Suprapubic skin (tissue), 4 donors: ENCODE data around the gene CCDC138. TPM values are rescaled to one million over a fixed set of nuclear protein-coding genes. Genes with fewer than 3 reads are reported as not detected.

Experiments used
- DNase-seq, 2 donors: peaks; one replicate each; pipeline ENCODE4 v3.0.0-alpha.2; 2019; ENCODE audit warnings: low spot score in 2 of 2
- H3K27ac ChIP-seq: fragments of 200-600 bp; sonication (generic); one replicate; pipeline ENCODE4 v1.5.1; 2019
- H3K27me3 ChIP-seq: fragments of 200-600 bp; sonication (generic); one replicate; pipeline ENCODE4 v1.5.1; 2019
- H3K36me3 ChIP-seq: fragments of 200-600 bp; sonication (generic); one replicate; pipeline ENCODE4 v1.5.1; 2019
- H3K4me1 ChIP-seq: fragments of 200-600 bp; sonication (generic); one replicate; pipeline ENCODE4 v1.5.1; 2019
- H3K4me3 ChIP-seq: fragments of 200-600 bp; sonication (generic); one replicate; pipeline ENCODE4 v1.5.1; 2019; ENCODE audit warnings: mild to moderate bottlenecking
- H3K9me3 ChIP-seq: fragments of 200-600 bp; sonication (generic); one replicate; pipeline ENCODE4 v1.5.1; 2019
- CTCF ChIP-seq, 2 donors: fragments of 200-600 bp in 1 of 2; fragments of 450-650 bp in 1 of 2; sonication (generic) in 1 of 2; IDR thresholded peaks; one replicate each; pipeline ENCODE4 v1.5.1; 2016 to 2019; ENCODE audit warnings: antibody characterized with exemption in 2 of 2, mild to moderate bottlenecking in 1 of 2, moderate library complexity in 1 of 2
- EP300 ChIP-seq: sonication (generic); formaldehyde crosslinking; IDR thresholded peaks from one replicate; pipeline ENCODE4 v1.6.1; 2017; ENCODE audit warnings: antibody characterized with exemption
- POLR2A ChIP-seq, 2 donors: fragments of 450-650 bp; IDR thresholded peaks; one replicate each; pipeline ENCODE4 v1.6.1; 2017; ENCODE audit warnings: antibody characterized with exemption in 2 of 2, mild to moderate bottlenecking in 2 of 2, moderate library complexity in 2 of 2
- POLR2AphosphoS5 ChIP-seq, 3 donors: sonication (generic); formaldehyde crosslinking; IDR thresholded peaks; one replicate each; pipeline ENCODE4 v1.6.1; 2017; ENCODE audit warnings: antibody characterized with exemption in 3 of 3
- WGBS: methylation state at CpG from one replicate; pipeline ENCODE4 v1.1.5; 2018; 5-methylcytosine and 5-hydroxymethylcytosine counted together
- total RNA-seq, 4 donors: library from RNA; depleted of rRNA; stranded (reverse); fragments of >200 nt; gene quantifications; one replicate each; pipeline ENCODE4 v1.1.0, GENCODE V29; 2016

Gene CCDC138
- total RNA-seq, 4 donors from 2014 or later, result 1.4 to 9.3 (median 4.9) TPM

GRCh38 chr2:108896741-108897140 is 110.2 kb downstream of the CCDC138 start:
- Histone ChIP-seq H3K27ac (no peak overlapping the region), H3K4me3 (no peak overlapping the region), H3K9me3 (no peaks in the 10 kb centered on the region), H3K4me1 (no peaks in the 10 kb centered on the region), H3K27me3 (peaks cover 6% of the 10 kb centered on the region), H3K36me3 (no peaks in the 10 kb centered on the region)
- 95% methylated on average over 10 of the region's 13 CpGs for WGBS
- TF ChIP-seq CTCF (IDR thresholded peaks at IDR 0.05), result no peak
- TF ChIP-seq EP300, result no peak
- no peak for TF ChIP-seq POLR2A (IDR thresholded peaks at IDR 0.05)
- no peak for TF ChIP-seq POLR2AphosphoS5 (IDR thresholded peaks at IDR 0.05)
- DNase-seq, result peak in 1 of 2 donors; percentile 68

DNA sequence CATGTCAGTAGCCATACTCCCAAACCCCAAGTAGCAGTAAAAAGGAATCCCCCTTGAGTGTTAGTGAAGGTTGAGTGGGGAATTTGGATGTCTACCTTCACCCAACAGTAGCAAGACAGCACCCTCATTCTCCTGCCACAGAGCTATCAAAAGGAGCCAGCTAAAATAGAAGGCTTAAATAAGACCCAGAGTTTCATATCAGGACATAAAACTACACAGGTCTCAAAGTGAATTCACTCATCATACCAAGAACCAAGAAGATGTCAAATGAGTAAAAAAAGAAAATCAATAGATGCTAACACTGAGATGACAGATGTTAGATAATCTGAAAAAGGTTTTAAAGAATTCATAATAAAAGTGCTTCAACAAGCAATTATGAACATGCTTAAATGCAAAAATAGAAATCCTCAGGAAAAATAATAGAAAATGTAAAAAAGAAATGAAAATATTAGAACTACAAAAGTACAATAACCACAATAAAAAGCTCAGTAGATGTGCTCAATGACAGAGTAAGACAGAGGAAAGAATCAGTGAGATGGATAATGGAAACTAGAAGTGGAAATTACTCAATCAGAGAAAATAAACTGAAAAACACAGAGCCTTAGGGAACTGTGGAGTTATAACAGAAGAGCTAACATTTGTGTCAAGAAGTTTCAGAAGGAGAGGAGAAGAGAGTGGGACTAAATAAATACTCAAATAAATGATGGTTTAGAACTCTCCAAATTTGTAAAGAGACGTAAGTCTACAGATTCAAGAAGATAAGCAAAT is 111.9 kb downstream of the CCDC138 start:
- WGBS, result 88% methylated on average over 1 of the region's 1 CpG
- Histone ChIP-seq H3K36me3 (no peaks in the 10 kb centered on the region), H3K27me3 (peaks cover 6% of the 10 kb centered on the region), H3K4me3 (no peak overlapping the region), H3K27ac (no peak overlapping the region), H3K9me3 (no peaks in the 10 kb centered on the region), H3K4me1 (no peaks in the 10 kb centered on the region)
- DNase-seq, result no peak
- no peak for TF ChIP-seq POLR2A (IDR thresholded peaks at IDR 0.05)
- TF ChIP-seq EP300, result no peak
- TF ChIP-seq CTCF (IDR thresholded peaks at IDR 0.05), result no peak
- TF ChIP-seq POLR2AphosphoS5 (IDR thresholded peaks at IDR 0.05), result no peak

DNA sequence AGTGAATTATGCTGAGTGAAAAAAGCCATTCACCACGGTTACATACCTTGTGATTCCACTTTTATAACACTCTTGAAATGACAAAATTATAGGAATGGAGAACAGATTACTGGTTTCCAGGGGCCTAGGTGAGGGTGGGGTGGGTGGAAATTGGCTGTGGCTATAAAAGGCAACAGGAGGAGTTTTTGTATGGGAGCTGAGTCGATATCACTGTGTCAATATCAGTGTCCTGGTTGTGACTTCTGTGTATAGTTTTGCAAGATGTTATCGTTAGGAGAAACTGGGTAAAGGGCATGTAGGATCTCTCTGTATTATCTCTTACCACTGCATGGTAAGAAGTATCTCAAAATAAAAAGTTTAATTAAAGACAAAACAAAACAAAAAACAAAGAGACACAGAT is 118.1 kb downstream of the CCDC138 start:
- DNase-seq, result no peak
- Histone ChIP-seq H3K36me3 (no peaks in the 10 kb centered on the region), H3K9me3 (no peaks in the 10 kb centered on the region), H3K4me1 (no peaks in the 10 kb centered on the region), H3K27ac (no peak overlapping the region), H3K27me3 (no peaks in the 10 kb centered on the region), H3K4me3 (no peak overlapping the region)
- TF ChIP-seq POLR2A (IDR thresholded peaks at IDR 0.05) (no peak), CTCF (IDR thresholded peaks at IDR 0.05) (no peak), EP300 (no peak), POLR2AphosphoS5 (IDR thresholded peaks at IDR 0.05) (no peak)
- WGBS, result 68% methylated on average over 3 of the region's 3 CpGs

DNA sequence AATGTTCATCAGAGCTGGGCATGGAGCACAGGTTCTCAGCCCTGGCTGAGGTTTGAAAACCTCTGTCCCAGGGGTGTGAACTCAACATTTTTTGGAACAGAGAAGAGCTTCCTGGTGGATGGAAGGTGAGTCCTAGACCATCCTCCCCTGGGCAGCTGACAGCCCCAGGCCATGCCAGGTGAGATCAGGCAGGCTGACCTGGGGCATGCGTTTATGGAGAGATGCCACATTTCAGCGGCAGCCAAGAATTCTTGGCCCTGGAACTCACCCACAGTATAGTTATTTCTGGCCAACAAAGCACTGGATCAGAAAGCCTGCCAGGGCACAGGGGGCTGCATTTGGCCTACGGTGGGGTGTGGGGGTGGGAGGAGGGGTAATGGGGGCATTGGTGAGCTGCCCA is 118.6 kb downstream of the CCDC138 start:
- H3K9me3 ChIP-seq, result no peaks in the 10 kb centered on the region
- no peaks in the 10 kb centered on the region for H3K36me3 ChIP-seq
- no peak overlapping the region for H3K27ac ChIP-seq
- TF ChIP-seq POLR2A (IDR thresholded peaks at IDR 0.05), result no peak
- TF ChIP-seq CTCF (IDR thresholded peaks at IDR 0.05), result no peak
- no peak for TF ChIP-seq EP300
- TF ChIP-seq POLR2AphosphoS5 (IDR thresholded peaks at IDR 0.05), result no peak
- H3K27me3 ChIP-seq, result no peaks in the 10 kb centered on the region
- no peak overlapping the region for H3K4me3 ChIP-seq
- 38% methylated on average over 2 of the region's 3 CpGs for WGBS
- DNase-seq, result peak in 1 of 2 donors; percentile 78
- no peaks in the 10 kb centered on the region for H3K4me1 ChIP-seq

DNA sequence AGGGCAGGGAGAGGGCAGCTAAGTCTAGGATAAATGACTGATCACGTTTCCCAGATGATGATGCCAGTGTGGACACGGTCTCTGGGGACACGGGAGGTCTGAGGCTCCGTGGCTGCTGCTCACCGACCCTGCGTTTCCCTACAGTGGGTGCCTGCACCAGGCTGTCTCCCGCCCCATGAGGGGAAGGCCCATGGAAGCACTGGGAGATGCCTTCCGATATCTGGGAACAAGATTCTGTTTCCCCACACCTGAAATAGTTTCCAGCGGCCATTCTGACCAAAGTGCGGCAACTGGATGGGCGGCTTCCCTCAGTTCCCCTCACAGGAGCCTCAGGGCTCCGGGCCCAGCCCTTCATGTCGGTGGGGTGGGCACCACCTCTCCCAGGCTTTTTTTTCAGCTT is 119.3 kb downstream of the CCDC138 start:
- Histone ChIP-seq H3K4me1 (no peaks in the 10 kb centered on the region), H3K36me3 (no peaks in the 10 kb centered on the region), H3K4me3 (no peak overlapping the region), H3K27ac (no peak overlapping the region), H3K27me3 (peaks cover 3% of the 10 kb centered on the region), H3K9me3 (no peaks in the 10 kb centered on the region)
- no peak for TF ChIP-seq POLR2A (IDR thresholded peaks at IDR 0.05)
- no peak for TF ChIP-seq EP300
- TF ChIP-seq CTCF (IDR thresholded peaks at IDR 0.05), result no peak
- no peak for TF ChIP-seq POLR2AphosphoS5 (IDR thresholded peaks at IDR 0.05)
- peak in 1 of 2 donors; percentile 67 for DNase-seq
- 30% methylated on average over 2 of the region's 13 CpGs for WGBS
